Mesodermal cell (in vitro differentiated cells): ENCODE measurements around the gene PHF21A.
"Not testable (repeated sequence)": the region's sequence is repeated elsewhere in the genome, so short reads cannot be mapped to it uniquely, and the experiment has no call there.

ENCODE experiments used
- H3K27ac ChIP-seq: 2 replicates; pipeline ENCODE4 v1.7.0; 2013; ENCODE audit warnings: mild to moderate bottlenecking, low read depth, low read length, moderate library complexity; ENCODE audit not compliant: severe bottlenecking
- H3K36me3 ChIP-seq: 2 replicates; pipeline ENCODE4 v1.7.1; 2013; ENCODE audit warnings: mild to moderate bottlenecking, low read length, moderate library complexity; ENCODE audit not compliant: control insufficient read depth, insufficient read depth
- H3K4me1 ChIP-seq: one replicate; pipeline ENCODE4 v1.7.1; 2013; ENCODE audit warnings: mild to moderate bottlenecking, low read length; ENCODE audit not compliant: insufficient read depth, control insufficient read depth, poor library complexity, severe bottlenecking
- H3K4me3 ChIP-seq: 2 replicates; pipeline ENCODE4 v1.7.0; 2013; ENCODE audit warnings: low read length, control low read depth, mild to moderate bottlenecking; ENCODE audit not compliant: insufficient read depth, poor library complexity, severe bottlenecking; ENCODE audit errors: extremely low read depth
- H3K9me3 ChIP-seq: 2 replicates; pipeline ENCODE4 v1.7.1; 2013; ENCODE audit warnings: mild to moderate bottlenecking, low read length, moderate library complexity; ENCODE audit not compliant: control insufficient read depth
- WGBS, 2 experiments: methylation state at CpG; one replicate each; pipeline ENCODE4 v1.1.5; 2013; ENCODE audit warnings: missing lambda C conversion rate in 2 of 2; ENCODE audit not compliant: insufficient coverage in 2 of 2; 5-methylcytosine and 5-hydroxymethylcytosine counted together

Gene PHF21A

GRCh38 chr11:45902452-45903380 is 218.5 kb downstream of the PHF21A start:
- WGBS, 2 experiments = 95% methylated on average over 46 to 56 of the region's 56 CpGs

DNA sequence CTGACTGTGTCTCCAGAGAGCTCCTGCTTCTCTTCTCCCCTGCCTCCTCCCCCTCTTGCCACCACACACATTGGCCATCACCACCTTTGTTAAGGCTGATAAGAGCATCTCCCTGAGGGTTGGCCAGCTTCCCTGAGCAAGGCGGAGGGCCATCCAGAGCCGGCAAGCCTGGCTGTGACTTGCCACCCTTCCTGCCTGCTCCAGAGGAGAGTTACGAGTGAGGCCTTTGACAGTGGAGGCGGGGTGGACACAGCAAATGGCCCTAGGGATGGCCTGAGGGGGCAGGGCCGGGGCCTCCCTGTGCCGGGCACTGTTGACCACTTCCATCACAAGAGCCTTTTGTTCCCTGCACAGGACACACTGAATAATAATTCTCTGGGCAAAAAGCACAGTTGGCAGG is 219.6 kb downstream of the PHF21A start:
- peaks cover 16% of the 10 kb centered on the region for H3K4me1 ChIP-seq
- H3K36me3 ChIP-seq = peaks cover 12% of the 10 kb centered on the region
- H3K27ac ChIP-seq = no peak overlapping the region
- 89 to 92% methylated on average over 4 of the region's 6 CpGs for WGBS, 2 experiments
- no peak overlapping the region for H3K4me3 ChIP-seq
- H3K9me3 ChIP-seq = no peaks in the 10 kb centered on the region

More at GRCh38 chr11:45902452-45903380, 218.5 kb downstream of the PHF21A start:
- Histone ChIP-seq H3K27ac (no peak overlapping the region), H3K4me1 (peaks cover 16% of the 10 kb centered on the region), H3K36me3 (peaks cover 12% of the 10 kb centered on the region), H3K4me3 (no peak overlapping the region), H3K9me3 (no peaks in the 10 kb centered on the region)

DNA sequence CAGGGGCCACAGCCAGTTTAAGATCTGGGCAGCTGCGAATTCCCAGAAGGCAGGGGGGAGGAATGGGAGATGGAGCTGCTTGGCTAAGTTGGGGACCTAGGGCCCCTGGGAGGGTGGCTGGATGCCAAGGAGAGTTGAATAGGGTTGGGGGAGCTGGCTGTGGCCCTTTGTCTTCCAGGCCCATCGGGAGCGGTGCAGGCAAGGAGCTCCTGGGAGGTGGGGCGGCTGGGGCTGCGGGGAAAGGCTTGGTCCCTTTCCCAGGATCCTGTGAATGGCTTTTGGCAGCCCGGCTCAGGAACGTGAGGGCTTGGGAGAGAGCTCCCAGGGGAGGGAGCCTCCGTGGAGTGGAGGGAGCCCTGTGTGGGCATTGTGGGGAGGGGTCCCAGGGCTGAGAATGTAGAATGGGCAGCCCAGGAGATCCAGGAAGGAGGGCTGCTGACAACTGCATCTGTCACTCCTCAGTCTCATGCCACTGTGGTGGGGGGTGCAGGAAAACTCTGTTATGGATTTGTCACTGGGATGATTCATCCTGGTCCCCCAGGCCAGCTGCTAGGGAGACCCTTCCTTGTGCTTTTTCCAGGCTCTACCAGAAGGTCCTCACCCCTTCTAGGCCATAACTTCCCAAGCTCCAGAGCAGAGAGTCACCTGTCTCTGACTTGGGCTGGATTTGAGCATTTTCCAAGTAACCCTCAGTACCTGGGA is 220.2 kb downstream of the PHF21A start:
- Histone ChIP-seq H3K4me1 (peaks cover 19% of the 10 kb centered on the region), H3K36me3 (peaks cover 12% of the 10 kb centered on the region), H3K4me3 (peak overlapping the region; percentile 52), H3K27ac (no peak overlapping the region), H3K9me3 (no peaks in the 10 kb centered on the region)
- WGBS, 2 experiments = 36 to 38% methylated on average over 6 to 8 of the region's 8 CpGs

- peak overlapping the region; percentile 97 for H3K27ac ChIP-seq
Observed at GRCh38 chr11:45900175-45900800, 221.0 kb downstream of the PHF21A start.

DNA sequence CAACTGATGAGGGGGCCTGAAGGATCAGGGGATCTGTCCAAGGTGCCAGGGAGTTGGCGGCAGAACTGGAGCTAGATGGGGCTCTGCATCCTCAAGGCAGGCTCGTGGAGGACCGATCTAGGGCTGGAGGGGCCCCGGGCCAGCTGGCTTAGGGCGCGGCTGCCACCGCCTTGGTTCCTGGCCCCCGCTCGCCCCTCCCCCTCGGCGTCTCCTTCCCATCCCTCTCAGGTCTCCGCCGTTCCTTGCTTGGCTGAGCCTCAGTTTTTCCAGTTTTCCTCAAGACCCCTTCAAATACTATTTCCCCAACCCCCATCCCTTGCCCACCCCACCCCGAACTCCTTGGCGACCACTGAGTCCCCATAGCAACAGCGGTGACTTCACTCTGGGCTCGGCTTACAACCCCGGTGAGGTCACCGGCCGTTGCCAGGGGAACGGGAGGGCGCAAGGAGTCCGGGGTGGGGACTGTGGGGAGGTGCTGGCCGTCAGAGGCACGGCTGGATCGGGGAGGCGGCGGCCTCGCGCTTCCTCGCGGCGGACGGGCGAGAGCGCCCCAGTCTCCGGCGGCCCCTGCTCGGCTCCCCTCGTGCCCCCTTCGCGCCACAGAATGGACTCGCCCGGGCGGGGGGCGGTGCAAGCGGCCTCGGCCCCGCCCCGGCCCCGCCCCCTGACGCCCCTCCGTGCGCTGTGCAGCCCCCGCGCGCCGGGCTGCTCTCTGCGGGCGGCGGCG is 221.6 kb downstream of the PHF21A start:
- Histone ChIP-seq H3K9me3 (no peaks in the 10 kb centered on the region), H3K36me3 (peaks cover 12% of the 10 kb centered on the region), H3K27ac (peak overlapping the region; percentile 97), H3K4me1 (peaks cover 20% of the 10 kb centered on the region), H3K4me3 (peak overlapping the region; percentile 52)
- 1% methylated on average over 29 to 44 of the region's 62 CpGs for WGBS, 2 experiments

More at GRCh38 chr11:45900175-45900800, 221.0 kb downstream of the PHF21A start:
- H3K4me3 ChIP-seq = peak overlapping the region; percentile 52
- H3K4me1 ChIP-seq = peaks cover 20% of the 10 kb centered on the region
- H3K36me3 ChIP-seq = peaks cover 12% of the 10 kb centered on the region
- WGBS, 2 experiments = 3% methylated on average over 22 of the region's 59 CpGs
- not testable (repeated sequence) for H3K9me3 ChIP-seq

GRCh38 chr11:45899086-45899447 is 222.2 kb downstream of the PHF21A start:
- Histone ChIP-seq H3K4me3 (peak overlapping the region; percentile 52), H3K36me3 (peaks cover 8% of the 10 kb centered on the region), H3K9me3 (no peaks in the 10 kb centered on the region), H3K27ac (peak overlapping the region; percentile 97), H3K4me1 (peaks cover 20% of the 10 kb centered on the region)
- WGBS, 2 experiments = 14 to 25% methylated on average over 2 to 3 of the region's 3 CpGs

DNA sequence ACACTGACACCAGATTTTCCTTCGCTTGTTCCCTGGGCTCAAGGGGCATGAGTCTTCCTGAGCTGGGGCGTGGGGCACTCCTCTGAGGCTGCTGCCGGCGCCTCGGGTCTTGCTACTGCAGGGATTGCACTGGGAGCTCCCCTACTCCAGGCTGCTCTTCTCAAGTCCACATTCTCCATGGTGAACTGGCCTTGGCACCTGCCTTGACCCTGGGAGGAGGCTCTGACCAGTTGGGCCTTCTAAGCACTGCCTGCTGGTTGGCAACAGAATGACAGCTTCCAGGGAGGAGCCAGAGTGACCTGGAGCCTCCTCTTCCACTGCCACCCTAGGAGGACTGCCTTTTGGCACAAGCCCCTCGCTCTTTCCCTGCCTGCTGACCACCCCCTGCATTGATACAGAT is 223.7 kb downstream of the PHF21A start:
- WGBS, 2 experiments = 88 to 90% methylated on average over 5 to 6 of the region's 6 CpGs
- no peaks in the 10 kb centered on the region for H3K36me3 ChIP-seq
- peaks cover 17% of the 10 kb centered on the region for H3K4me1 ChIP-seq
- no peak overlapping the region for H3K27ac ChIP-seq
- H3K9me3 ChIP-seq = no peaks in the 10 kb centered on the region
- H3K4me3 ChIP-seq = no peak overlapping the region

DNA sequence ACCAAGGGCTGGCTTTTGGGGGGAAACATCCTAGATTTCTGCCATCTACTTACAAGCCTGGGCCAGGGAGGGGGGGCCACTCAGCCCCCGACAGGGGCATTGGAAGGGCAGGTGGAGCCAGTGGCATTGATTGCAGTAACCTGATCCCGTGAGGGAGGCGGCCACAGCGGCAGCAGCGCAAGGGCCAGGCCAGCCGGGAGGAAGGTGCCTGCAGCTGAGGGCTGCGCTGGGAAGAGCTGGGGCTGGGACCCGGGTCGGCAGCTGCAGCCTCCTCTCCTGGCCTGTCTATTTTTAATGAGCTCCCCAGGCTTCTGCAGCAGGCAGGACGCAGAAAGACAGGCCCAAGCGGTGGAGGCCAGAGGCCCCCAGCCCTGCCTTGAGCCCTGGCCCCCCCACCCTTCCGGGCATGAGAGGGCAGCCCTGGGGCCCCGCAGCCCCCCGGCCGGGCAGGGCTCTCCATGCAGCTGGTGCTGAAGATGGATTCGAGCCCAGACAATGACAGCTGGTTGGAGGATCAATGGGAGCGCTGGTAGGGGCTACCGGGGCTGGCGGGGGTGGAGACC is 224.8 kb downstream of the PHF21A start:
- Histone ChIP-seq H3K27ac (no peak overlapping the region), H3K4me1 (peaks cover 17% of the 10 kb centered on the region), H3K36me3 (no peaks in the 10 kb centered on the region), H3K4me3 (no peak overlapping the region), H3K9me3 (no peaks in the 10 kb centered on the region)
- 21 to 26% methylated on average over 16 to 18 of the region's 19 CpGs for WGBS, 2 experiments

DNA sequence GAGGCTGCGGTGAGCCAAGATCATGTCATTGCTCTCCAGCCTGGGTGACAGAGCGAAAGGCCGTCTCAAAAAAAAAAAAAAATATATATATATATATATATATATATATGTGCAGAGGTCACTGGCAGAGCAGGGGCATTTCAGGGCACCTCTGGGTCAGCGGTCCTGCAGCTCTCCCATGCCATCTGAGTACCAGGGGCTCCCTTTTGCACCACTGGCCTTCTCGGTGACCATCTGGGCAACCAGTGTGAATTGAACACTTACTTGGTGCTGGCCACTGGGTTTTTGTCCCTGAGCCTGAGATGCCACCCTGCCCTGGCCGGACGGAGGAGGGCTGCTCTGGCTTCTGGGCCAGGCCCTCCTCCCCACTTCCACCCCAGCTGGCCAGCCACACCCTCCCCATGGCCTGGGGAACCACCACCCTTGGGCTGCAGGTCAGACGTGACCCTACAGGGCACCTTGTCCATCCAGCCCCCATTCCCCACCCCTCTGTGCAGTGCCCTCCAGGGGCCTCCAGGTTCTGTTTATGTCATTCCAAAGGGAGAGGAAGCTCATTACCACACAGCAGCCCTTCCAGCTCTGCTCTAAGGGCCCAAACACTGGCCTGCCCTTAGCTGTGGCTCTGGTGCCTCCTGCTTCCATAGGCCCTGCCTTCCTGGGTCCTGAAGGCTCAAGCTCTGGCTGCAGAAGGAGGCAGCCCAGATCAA is 225.5 kb downstream of the PHF21A start:
- H3K27ac ChIP-seq = no peak overlapping the region
- 92 to 93% methylated on average over 5 of the region's 8 CpGs for WGBS, 2 experiments
- H3K36me3 ChIP-seq = no peaks in the 10 kb centered on the region
- peaks cover 10% of the 10 kb centered on the region for H3K4me1 ChIP-seq
- H3K4me3 ChIP-seq = no peak overlapping the region
- H3K9me3 ChIP-seq = no peaks in the 10 kb centered on the region
